K562 (cell line): ENCODE results near the gene ZFP37.

ENCODE experiments used
- CEBPB ChIP-seq: fragments of 450-650 bp; IDR thresholded peaks from 2 replicates; pipeline ENCODE4 v1.6.1; 2016; ENCODE audit warnings: missing genetic modification characterization, missing compliant biosample characterization
- DPF2 ChIP-seq: fragments of 450-650 bp; IDR thresholded peaks from 2 replicates; pipeline ENCODE4 v1.6.1; 2016
- EHMT2 ChIP-seq: fragments of 450-650 bp; IDR thresholded peaks from 2 replicates; pipeline ENCODE4 v1.6.1; 2018; ENCODE audit warnings: antibody characterized with exemption
- HMG20A ChIP-seq: fragments of 450-650 bp; formaldehyde crosslinking; conservative IDR thresholded peaks from 2 replicates; pipeline ENCODE4 v1.4.0; 2020; ENCODE audit warnings: mild to moderate bottlenecking, mixed read lengths
- NFYB ChIP-seq: IDR thresholded peaks from 2 replicates; pipeline ENCODE4 v1.6.1; 2011; ENCODE audit warnings: mild to moderate bottlenecking, moderate library complexity; ENCODE audit not compliant: insufficient read length; ENCODE audit errors: extremely low read depth
- NR2C1 ChIP-seq, 2 experiments: fragments of 450-650 bp; IDR thresholded peaks; 2 replicates each; pipeline ENCODE4 v1.6.1; 2017; ENCODE audit warnings: mild to moderate bottlenecking in 2 of 2, antibody characterized with exemption in 1 of 2, inconsistent platforms in 1 of 2, missing compliant biosample characterization in 1 of 2, missing genetic modification characterization in 1 of 2
- SAFB ChIP-seq: fragments of 200-400 bp; formaldehyde crosslinking; IDR thresholded peaks from 2 replicates; pipeline ENCODE4 v1.6.1; 2017; ENCODE audit warnings: low read depth, low read length, borderline replicate concordance
- SMC3 ChIP-seq: conservative IDR thresholded peaks from 2 replicates; pipeline ENCODE4 v1.6.1; 2011; ENCODE audit warnings: low read depth, low read length, improper control_type of control experiment; ENCODE audit not compliant: insufficient read depth
- TBL1XR1 ChIP-seq, 2 experiments: IDR thresholded peaks; 2 replicates each; pipeline ENCODE4 v1.6.1; 2012; ENCODE audit warnings: improper control_type of control experiment in 2 of 2, low read length in 2 of 2, mild to moderate bottlenecking in 1 of 2
- TSC22D4 ChIP-seq: fragments of 450-650 bp; IDR thresholded peaks from 2 replicates; pipeline ENCODE4 v1.6.1; 2016; ENCODE audit warnings: missing genetic modification characterization, missing biosample characterization, control low read depth
- ZNF232 ChIP-seq: sonication (generic); formaldehyde crosslinking; IDR thresholded peaks from 2 replicates; pipeline ENCODE4 v1.8.0; 2022; ENCODE audit warnings: mild to moderate bottlenecking, missing genetic modification reagents
- TF ChIP-seq, protein P1 (sequence below), 3 experiments: IDR thresholded peaks in 2 of 3; conservative IDR thresholded peaks in 1 of 3; 2 replicates each; pipeline ENCODE4 v1.5.1; 2011 to 2012; ENCODE audit warnings: low read length in 3 of 3, mild to moderate bottlenecking in 3 of 3, control low read depth in 2 of 3, improper control_type of control experiment in 1 of 3, inconsistent platforms in 1 of 3, low read depth in 1 of 3, mixed read lengths in 1 of 3, moderate library complexity in 1 of 3; ENCODE audit not compliant: insufficient read depth in 2 of 3
- TF ChIP-seq, protein P2 (sequence below): fragments of 450-650 bp; IDR thresholded peaks from 2 replicates; pipeline ENCODE4 v1.6.1; 2016; ENCODE audit warnings: low read depth, mild to moderate bottlenecking, moderate library complexity

DNA sequence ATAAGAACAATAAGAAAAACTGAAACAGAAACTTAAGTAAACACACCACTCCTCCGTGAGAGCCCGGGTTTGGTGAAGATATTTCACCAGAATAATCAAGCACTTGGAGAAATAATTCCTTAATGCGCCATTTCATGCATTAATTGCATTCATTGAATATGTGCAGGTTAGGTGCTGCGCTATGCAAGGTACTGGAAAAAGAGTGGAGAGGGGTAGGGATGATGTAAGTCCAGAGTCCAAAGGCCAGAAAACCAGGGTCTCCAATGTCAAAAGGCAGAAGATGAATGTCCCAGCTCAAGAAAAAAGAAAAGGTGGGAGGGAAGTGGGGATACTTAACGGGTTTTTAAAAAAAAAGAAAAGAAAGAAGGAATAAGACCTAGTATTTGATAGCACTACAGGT, 669 bp upstream of the ZFP37 start:
- TF ChIP-seq NFYB (no peak), DPF2 (no peak), SAFB (no peak), HMG20A (CRISPR knock-in tag) (no peak), EHMT2 (no peak), CEBPB (tag) (no peak), TBL1XR1 (IDR thresholded peaks at IDR 0.05; ENCODE audit: low read length in 2 of 2) (no peak), TSC22D4 (tag) (no peak), NR2C1 (IDR thresholded peaks at IDR 0.05) (no peak), NR2C1 (tag; IDR thresholded peaks at IDR 0.05) (no peak), ZNF232 (CRISPR knock-in tag) (no peak), SMC3 (no peak)
- TF ChIP-seq, protein P1, sequence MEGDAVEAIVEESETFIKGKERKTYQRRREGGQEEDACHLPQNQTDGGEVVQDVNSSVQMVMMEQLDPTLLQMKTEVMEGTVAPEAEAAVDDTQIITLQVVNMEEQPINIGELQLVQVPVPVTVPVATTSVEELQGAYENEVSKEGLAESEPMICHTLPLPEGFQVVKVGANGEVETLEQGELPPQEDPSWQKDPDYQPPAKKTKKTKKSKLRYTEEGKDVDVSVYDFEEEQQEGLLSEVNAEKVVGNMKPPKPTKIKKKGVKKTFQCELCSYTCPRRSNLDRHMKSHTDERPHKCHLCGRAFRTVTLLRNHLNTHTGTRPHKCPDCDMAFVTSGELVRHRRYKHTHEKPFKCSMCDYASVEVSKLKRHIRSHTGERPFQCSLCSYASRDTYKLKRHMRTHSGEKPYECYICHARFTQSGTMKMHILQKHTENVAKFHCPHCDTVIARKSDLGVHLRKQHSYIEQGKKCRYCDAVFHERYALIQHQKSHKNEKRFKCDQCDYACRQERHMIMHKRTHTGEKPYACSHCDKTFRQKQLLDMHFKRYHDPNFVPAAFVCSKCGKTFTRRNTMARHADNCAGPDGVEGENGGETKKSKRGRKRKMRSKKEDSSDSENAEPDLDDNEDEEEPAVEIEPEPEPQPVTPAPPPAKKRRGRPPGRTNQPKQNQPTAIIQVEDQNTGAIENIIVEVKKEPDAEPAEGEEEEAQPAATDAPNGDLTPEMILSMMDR (IDR thresholded peaks at IDR 0.05 in 2 of 3, conservative IDR thresholded peaks at IDR 0.05 in 1 of 3; ENCODE audit: insufficient read depth in 2 of 3, low read depth in 1 of 3, low read length in 3 of 3): no peak
- TF ChIP-seq, protein P2, sequence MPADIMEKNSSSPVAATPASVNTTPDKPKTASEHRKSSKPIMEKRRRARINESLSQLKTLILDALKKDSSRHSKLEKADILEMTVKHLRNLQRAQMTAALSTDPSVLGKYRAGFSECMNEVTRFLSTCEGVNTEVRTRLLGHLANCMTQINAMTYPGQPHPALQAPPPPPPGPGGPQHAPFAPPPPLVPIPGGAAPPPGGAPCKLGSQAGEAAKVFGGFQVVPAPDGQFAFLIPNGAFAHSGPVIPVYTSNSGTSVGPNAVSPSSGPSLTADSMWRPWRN: no peak
